GM12891 (cell line): ENCODE measurements around the gene NAALADL1.

Source experiments
- POLR2AphosphoS5 ChIP-seq: IDR thresholded peaks from 2 replicates; pipeline ENCODE4 v1.6.1; 2011; ENCODE audit warnings: low read depth, low read length, control low read depth
- SPI1 ChIP-seq: IDR thresholded peaks from 2 replicates; pipeline ENCODE4 v1.6.1; 2011; ENCODE audit warnings: low read depth, low read length, control low read depth

DNA sequence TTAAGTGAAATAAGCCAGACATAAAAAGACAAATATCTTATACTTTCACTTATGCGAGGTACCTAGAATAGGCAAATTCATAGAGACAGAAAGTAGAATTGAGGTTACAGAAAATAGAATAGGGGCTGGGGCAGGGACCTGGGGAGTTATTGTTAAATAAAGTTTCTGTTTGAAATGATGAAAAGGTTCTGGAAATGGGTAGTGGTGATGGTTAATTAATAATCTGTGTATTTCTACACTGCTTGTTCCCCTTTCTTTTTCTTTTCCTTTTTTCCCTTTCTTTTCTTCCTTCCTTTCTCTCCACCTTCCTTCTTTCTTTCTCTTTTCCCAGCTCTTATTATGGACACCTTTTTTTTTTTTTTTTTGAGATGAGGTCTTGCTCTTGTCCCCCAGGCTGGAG is 2.8 kb downstream of the NAALADL1 start:
- TF ChIP-seq POLR2AphosphoS5 (no peak), SPI1 (no peak)
